Tibial artery (tissue), 4 donors: ENCODE measurements around the gene RAD51B.
A peak's percentile ranks its signal among the peaks of the same experiment; 100 is the strongest.

Experiments used
- DNase-seq, 2 donors: peaks; one replicate each; pipeline ENCODE4 v3.0.0-alpha.2; 2019
- H3K27ac ChIP-seq, 2 donors: fragments of 200-600 bp; sonication (generic) in 1 of 2; 1 replicate in 1 of 2; 2 replicates in 1 of 2; pipeline ENCODE4 v1.5.1; 2018 to 2019; ENCODE audit warnings: mild to moderate bottlenecking in 1 of 2
- H3K27me3 ChIP-seq, 2 donors: fragments of 200-600 bp; sonication (generic) in 1 of 2; one replicate each; pipeline versions ENCODE4 v1.5.1 to v1.6.0; 2016 to 2019
- H3K36me3 ChIP-seq, 3 donors: fragments of 200-600 bp; sonication (generic) in 2 of 3; one replicate each; pipeline ENCODE4 v1.5.1; 2016 to 2019; ENCODE audit warnings: mild to moderate bottlenecking in 2 of 3
- H3K4me1 ChIP-seq, 4 donors: fragments of 200-600 bp; sonication (generic) in 2 of 4; 1 replicate in 3 of 4; 2 replicates in 1 of 4; pipeline ENCODE4 v1.5.1; 2016 to 2019
- H3K4me3 ChIP-seq, 2 donors: fragments of 200-600 bp; sonication (generic) in 1 of 2; 1 replicate in 1 of 2; 2 replicates in 1 of 2; pipeline ENCODE4 v1.5.1; 2018 to 2019; ENCODE audit warnings: mild to moderate bottlenecking in 2 of 2
- H3K9me3 ChIP-seq, 3 donors: fragments of 200-600 bp; sonication (generic) in 1 of 3; one replicate each; pipeline ENCODE4 v1.5.1; 2016 to 2019
- CTCF ChIP-seq, 2 experiments: fragments of 200-600 bp in 1 of 2; fragments of 450-650 bp in 1 of 2; IDR thresholded peaks; one replicate each; pipeline ENCODE4 v1.5.1; 2017 to 2019; ENCODE audit warnings: antibody characterized with exemption in 2 of 2, mild to moderate bottlenecking in 1 of 2, moderate library complexity in 1 of 2
- intact Hi-C: fragments of 100-400 bp; cut with DNase I; formaldehyde crosslinking; loops from one replicate; pipeline ENCODE4 v1.15.0; 2023; ENCODE audit warnings: low total_unique reads

RAD51B gene

DNA sequence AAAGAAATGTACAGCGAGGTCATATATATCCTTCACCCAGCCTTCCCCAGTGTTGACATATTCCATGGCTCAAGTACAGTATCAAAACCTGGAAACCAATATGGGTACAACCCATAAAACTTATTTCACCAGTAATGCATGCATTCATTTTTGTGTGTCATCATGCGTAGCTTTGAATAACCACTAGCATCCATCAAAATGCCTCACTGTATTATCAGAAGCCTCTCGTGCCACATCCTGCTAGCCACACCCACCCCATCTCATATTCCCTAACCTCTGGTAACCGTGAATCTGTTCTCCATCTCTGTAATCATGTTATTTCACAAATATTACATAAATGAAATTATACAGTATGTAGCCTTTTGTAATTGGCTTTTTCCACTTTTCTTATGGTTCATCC, 314.3 kb downstream of the RAD51B start:
- no peak for TF ChIP-seq CTCF (IDR thresholded peaks at IDR 0.05)
- no peak for DNase-seq
- no peak overlapping the region for H3K4me3 ChIP-seq
- H3K36me3 ChIP-seq: no peaks in the 10 kb centered on the region
- no peaks in the 10 kb centered on the region for H3K9me3 ChIP-seq
- H3K4me1 ChIP-seq: peaks cover 0 to 45% (median 13%) of the 10 kb centered on the region in 4 donors
- intact Hi-C loops: no loop called here
- H3K27ac ChIP-seq: peak overlapping the region in 1 of 2 donors; percentile 39
- no peaks in the 10 kb centered on the region for H3K27me3 ChIP-seq

DNA sequence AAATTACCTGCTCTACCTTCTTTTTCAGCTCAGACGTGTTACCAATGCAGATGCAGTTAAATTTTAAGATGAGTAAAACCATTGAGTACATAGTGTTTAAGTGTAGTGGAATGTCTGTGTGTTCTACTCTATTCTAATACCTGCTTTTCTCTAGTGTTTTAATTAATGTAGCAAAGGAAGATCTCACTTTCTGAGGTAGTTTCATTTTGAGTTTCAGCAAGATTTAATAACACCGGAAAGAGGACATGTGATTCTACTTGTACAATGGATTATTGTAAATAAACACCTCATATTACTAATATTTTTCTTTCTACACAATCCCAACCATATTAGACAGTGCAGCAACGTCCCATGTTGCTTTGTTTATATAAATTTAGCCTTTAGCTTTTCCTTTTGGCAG, 315.4 kb downstream of the RAD51B start:
- Histone ChIP-seq H3K27me3 (no peaks in the 10 kb centered on the region), H3K4me1 (peaks cover 0 to 55% (median 16%) of the 10 kb centered on the region in 4 donors), H3K27ac (peak overlapping the region in 1 of 2 donors; percentile 46), H3K9me3 (no peaks in the 10 kb centered on the region), H3K36me3 (no peaks in the 10 kb centered on the region), H3K4me3 (no peak overlapping the region)
- no peak for TF ChIP-seq CTCF (IDR thresholded peaks at IDR 0.05)
- intact Hi-C loops: no loop called here
- no peak for DNase-seq

DNA sequence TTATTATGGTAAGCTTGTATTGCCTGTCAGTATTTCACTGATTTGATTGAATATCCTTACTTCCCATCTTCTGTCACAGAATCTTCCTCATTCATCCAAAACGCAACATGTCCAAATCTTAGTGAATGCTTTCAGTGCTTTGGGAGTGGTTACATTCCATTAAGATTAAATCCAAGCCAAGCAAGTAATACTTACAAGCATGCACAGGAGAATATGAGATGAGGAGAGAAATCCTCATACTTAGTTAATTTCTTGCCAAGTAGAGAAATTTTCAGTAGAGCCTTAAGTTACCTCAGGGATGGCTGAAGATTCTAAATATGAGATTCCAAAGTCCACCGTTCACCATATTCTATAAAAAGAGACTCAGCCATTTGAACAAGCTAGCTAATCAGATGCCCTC, 316.0 kb downstream of the RAD51B start:
- Histone ChIP-seq H3K27ac (peak overlapping the region in 1 of 2 donors; percentile 46), H3K9me3 (no peaks in the 10 kb centered on the region), H3K4me1 (peaks cover 0 to 60% (median 21%) of the 10 kb centered on the region in 4 donors), H3K4me3 (no peak overlapping the region), H3K36me3 (no peaks in the 10 kb centered on the region), H3K27me3 (no peaks in the 10 kb centered on the region)
- intact Hi-C loops: no loop called here
- TF ChIP-seq CTCF (IDR thresholded peaks at IDR 0.05): no peak
- DNase-seq: no peak

GRCh38 chr14:68137704-68138619, 318.4 kb downstream of the RAD51B start:
- no peaks in the 10 kb centered on the region for H3K9me3 ChIP-seq
- H3K27ac ChIP-seq: peak overlapping the region; percentile 63 to 69
- no peaks in the 10 kb centered on the region for H3K36me3 ChIP-seq

DNA sequence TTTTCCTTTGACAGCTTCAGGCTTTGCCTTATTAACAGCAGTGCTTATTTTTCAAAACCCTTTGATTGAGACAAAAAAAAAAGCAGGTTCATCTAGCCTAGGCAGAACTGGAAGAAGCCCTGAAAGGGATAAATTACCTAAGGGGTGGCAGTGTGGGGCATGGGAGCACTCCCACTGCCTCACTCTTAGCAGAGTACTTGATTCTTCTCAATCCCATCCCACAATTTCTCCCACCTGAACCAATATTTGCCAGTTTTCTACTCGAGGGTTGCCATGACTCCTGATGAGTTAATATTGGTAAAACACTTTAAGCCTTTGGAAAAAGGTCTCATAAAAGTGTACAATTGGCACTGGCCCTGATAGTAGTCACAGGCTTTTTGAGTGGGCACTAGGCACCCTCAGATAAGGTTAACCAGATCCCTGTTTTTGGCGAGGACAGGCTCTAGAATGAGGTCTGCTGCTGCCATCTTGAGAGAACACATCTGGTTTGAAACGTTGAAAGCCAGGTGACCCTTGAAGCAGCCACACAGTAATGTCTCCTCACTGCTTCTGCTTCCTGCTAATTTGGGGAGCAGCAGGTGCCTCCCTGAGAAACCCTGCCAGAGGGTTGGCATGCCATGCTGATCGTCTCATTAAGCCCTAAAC, 320.0 kb downstream of the RAD51B start:
- peak overlapping the region; percentile 63 to 69 for H3K27ac ChIP-seq
- no peaks in the 10 kb centered on the region for H3K9me3 ChIP-seq
- peaks cover 0 to 81% (median 46%) of the 10 kb centered on the region in 4 donors for H3K4me1 ChIP-seq
- H3K27me3 ChIP-seq: no peaks in the 10 kb centered on the region
- no peaks in the 10 kb centered on the region for H3K36me3 ChIP-seq
- intact Hi-C loops: no loop called here
- no peak overlapping the region for H3K4me3 ChIP-seq
- TF ChIP-seq CTCF (IDR thresholded peaks at IDR 0.05): no peak
- no peak for DNase-seq

More at GRCh38 chr14:68137704-68138619, 318.4 kb downstream of the RAD51B start:
- peaks cover 0 to 70% (median 33%) of the 10 kb centered on the region in 4 donors for H3K4me1 ChIP-seq
- no peaks in the 10 kb centered on the region for H3K27me3 ChIP-seq
- no peak overlapping the region for H3K4me3 ChIP-seq
- peak in 1 of 2 donors; percentile 36 for DNase-seq
- intact Hi-C loops: no loop called here
- no peak for TF ChIP-seq CTCF (IDR thresholded peaks at IDR 0.05)
